ENCODE measurements around the gene ARRB1.

ARRB1 gene

GRCh38 chr11:75267171-75267970 is 84.1 kb downstream of the ARRB1 start:
- no peaks in the 10 kb centered on the region for H4K20me1 ChIP-seq (ENCODE audit: insufficient read depth, low read length)
- no peak for TF ChIP-seq EZH2phosphoT487 (IDR thresholded peaks at IDR 0.05; ENCODE audit: low read depth)
- H3K4me3 ChIP-seq (ENCODE audit: low read length): no peak overlapping the region
- no peaks in the 10 kb centered on the region for H3K9me3 ChIP-seq (ENCODE audit: insufficient read depth, low read length)
- no peaks in the 10 kb centered on the region for H3K79me2 ChIP-seq (ENCODE audit: low read length)
- H2AFZ ChIP-seq (ENCODE audit: low read depth, low read length): no peak overlapping the region
- H3K4me2 ChIP-seq (ENCODE audit: low read length): no peak overlapping the region
- peaks cover 12% of the 10 kb centered on the region for H3K4me1 ChIP-seq (ENCODE audit: low read length)
- H3K27ac ChIP-seq (ENCODE audit: low read length): no peak overlapping the region
- H3K9ac ChIP-seq (ENCODE audit: low read length): no peak overlapping the region
- H3K27me3 ChIP-seq (ENCODE audit: low read depth, low read length): 0 out of 2 replicates have a peak, but pooled peaks cover 11% of the 10 kb centered on the region
- H3K36me3 ChIP-seq (replicated peaks; ENCODE audit: low read depth, low read length): no peaks in the 10 kb centered on the region

DNA sequence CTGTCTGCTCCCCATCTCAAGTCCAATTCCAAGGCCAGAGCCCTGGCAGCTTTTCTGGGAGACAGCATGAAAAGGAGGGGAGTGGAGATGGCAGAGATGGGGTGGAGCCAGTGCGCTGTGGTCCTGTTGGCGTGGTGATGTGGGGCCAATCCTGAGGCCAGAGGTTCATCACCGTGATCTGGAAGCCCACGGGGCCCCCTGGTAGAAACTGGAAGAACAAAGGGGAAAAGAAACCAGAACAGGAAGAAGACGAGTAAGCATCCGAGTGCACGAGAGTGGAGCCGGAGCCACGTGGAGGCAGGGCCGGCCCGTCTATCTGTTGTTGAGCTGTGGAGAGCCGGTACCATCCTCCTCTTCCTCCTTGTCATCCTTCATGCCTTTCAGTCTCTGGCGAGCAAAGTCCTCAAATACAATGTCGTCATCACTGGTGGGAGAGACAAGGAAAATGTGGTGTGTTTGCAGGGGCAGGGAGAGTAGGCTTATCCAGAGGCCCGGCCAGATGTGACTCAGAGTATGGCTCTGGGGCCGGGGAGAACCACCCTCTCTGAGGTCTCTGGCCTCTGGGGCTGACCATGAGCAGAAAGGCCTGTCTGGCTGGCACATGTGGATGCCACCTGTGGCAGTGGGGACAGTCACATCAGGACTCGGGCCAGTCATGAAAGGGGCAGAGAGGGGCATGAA is 85.5 kb downstream of the ARRB1 start:
- Histone ChIP-seq H3K4me2 (ENCODE audit: low read length) (peak overlapping the region; percentile 44), H3K27ac (ENCODE audit: low read length) (no peak overlapping the region), H3K9me3 (ENCODE audit: insufficient read depth, low read length) (no peaks in the 10 kb centered on the region), H3K4me3 (ENCODE audit: low read length) (peak overlapping the region; percentile 21), H4K20me1 (ENCODE audit: insufficient read depth, low read length) (no peaks in the 10 kb centered on the region), H3K36me3 (replicated peaks; ENCODE audit: low read depth, low read length) (no peaks in the 10 kb centered on the region), H3K4me1 (ENCODE audit: low read length) (peaks cover 10% of the 10 kb centered on the region), H3K79me2 (ENCODE audit: low read length) (no peaks in the 10 kb centered on the region), H3K9ac (ENCODE audit: low read length) (no peak overlapping the region), H2AFZ (ENCODE audit: low read depth, low read length) (peak overlapping the region; percentile 55; the same call in 1 of the 2 replicates), H3K27me3 (ENCODE audit: low read depth, low read length) (0 out of 2 replicates have a peak, but pooled peaks cover 11% of the 10 kb centered on the region)
- no peak for TF ChIP-seq EZH2phosphoT487 (IDR thresholded peaks at IDR 0.05; ENCODE audit: low read depth)
- TF ChIP-seq, protein P1, sequence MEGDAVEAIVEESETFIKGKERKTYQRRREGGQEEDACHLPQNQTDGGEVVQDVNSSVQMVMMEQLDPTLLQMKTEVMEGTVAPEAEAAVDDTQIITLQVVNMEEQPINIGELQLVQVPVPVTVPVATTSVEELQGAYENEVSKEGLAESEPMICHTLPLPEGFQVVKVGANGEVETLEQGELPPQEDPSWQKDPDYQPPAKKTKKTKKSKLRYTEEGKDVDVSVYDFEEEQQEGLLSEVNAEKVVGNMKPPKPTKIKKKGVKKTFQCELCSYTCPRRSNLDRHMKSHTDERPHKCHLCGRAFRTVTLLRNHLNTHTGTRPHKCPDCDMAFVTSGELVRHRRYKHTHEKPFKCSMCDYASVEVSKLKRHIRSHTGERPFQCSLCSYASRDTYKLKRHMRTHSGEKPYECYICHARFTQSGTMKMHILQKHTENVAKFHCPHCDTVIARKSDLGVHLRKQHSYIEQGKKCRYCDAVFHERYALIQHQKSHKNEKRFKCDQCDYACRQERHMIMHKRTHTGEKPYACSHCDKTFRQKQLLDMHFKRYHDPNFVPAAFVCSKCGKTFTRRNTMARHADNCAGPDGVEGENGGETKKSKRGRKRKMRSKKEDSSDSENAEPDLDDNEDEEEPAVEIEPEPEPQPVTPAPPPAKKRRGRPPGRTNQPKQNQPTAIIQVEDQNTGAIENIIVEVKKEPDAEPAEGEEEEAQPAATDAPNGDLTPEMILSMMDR (IDR thresholded peaks at IDR 0.05; ENCODE audit: low read depth, low read length): no peak

DNA sequence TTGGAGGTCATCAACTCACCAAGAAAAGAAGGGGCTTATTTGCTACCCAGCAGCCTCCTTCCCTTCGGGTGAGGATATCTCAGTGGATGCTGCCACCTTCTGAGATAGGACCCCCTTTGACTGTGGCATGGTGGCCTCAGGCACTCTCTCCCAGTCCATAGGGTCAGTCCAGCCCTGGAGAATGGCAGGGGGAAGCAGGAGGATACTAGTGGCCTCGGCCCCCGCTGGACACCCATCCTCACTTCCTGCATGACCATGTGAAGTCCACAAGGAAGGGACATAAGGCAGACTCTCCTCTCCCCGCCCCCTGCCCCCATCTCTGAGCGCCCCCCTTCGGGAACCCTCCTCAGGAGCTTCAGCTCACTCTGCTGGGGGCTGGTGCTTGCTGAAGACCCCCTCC is 86.5 kb downstream of the ARRB1 start:
- Histone ChIP-seq H2AFZ (ENCODE audit: low read depth, low read length) (no peak overlapping the region), H3K4me1 (ENCODE audit: low read length) (peaks cover 10% of the 10 kb centered on the region), H3K9me3 (ENCODE audit: insufficient read depth, low read length) (no peaks in the 10 kb centered on the region), H3K4me3 (ENCODE audit: low read length) (no peak overlapping the region), H3K4me2 (ENCODE audit: low read length) (no peak overlapping the region), H3K27me3 (ENCODE audit: low read depth, low read length) (0 out of 2 replicates have a peak, but pooled peaks cover 11% of the 10 kb centered on the region), H3K9ac (ENCODE audit: low read length) (no peak overlapping the region), H4K20me1 (ENCODE audit: insufficient read depth, low read length) (no peaks in the 10 kb centered on the region), H3K36me3 (replicated peaks; ENCODE audit: low read depth, low read length) (no peaks in the 10 kb centered on the region), H3K79me2 (ENCODE audit: low read length) (no peaks in the 10 kb centered on the region), H3K27ac (ENCODE audit: low read length) (no peak overlapping the region)
- TF ChIP-seq, protein P1 (IDR thresholded peaks at IDR 0.05; ENCODE audit: low read depth, low read length): no peak

- Histone ChIP-seq H3K4me1 (ENCODE audit: low read length) (peaks cover 10% of the 10 kb centered on the region), H3K27ac (ENCODE audit: low read length) (no peak overlapping the region), H4K20me1 (ENCODE audit: insufficient read depth, low read length) (no peaks in the 10 kb centered on the region), H3K27me3 (ENCODE audit: low read depth, low read length) (0 out of 2 replicates have a peak, but pooled peaks cover 4% of the 10 kb centered on the region), H3K4me2 (ENCODE audit: low read length) (no peak overlapping the region), H2AFZ (ENCODE audit: low read depth, low read length) (no peak overlapping the region), H3K4me3 (ENCODE audit: low read length) (no peak overlapping the region), H3K9ac (ENCODE audit: low read length) (no peak overlapping the region), H3K36me3 (replicated peaks; ENCODE audit: low read depth, low read length) (no peaks in the 10 kb centered on the region), H3K9me3 (ENCODE audit: insufficient read depth, low read length) (no peaks in the 10 kb centered on the region), H3K79me2 (ENCODE audit: low read length) (no peaks in the 10 kb centered on the region)
- no peak for TF ChIP-seq EZH2phosphoT487 (IDR thresholded peaks at IDR 0.05; ENCODE audit: low read depth)
- TF ChIP-seq, protein P1 (IDR thresholded peaks at IDR 0.05; ENCODE audit: low read depth, low read length): no peak
Observed at GRCh38 chr11:75264356-75264755, 87.1 kb downstream of the ARRB1 start.

Data from OCI-LY3 (cell line).